Activated effector memory CD4-positive, alpha-beta T cell treated with anti-CD3 and anti-CD28 coated beads, Interleukin-2, amount 50 U/mL, for 16 hours (primary cell): ENCODE data around the gene UBE2I.

Experiments
- DNase-seq: peaks from one replicate; pipeline ENCODE4 v3.0.0-alpha.2; 2020

The UBE2I gene

DNA sequence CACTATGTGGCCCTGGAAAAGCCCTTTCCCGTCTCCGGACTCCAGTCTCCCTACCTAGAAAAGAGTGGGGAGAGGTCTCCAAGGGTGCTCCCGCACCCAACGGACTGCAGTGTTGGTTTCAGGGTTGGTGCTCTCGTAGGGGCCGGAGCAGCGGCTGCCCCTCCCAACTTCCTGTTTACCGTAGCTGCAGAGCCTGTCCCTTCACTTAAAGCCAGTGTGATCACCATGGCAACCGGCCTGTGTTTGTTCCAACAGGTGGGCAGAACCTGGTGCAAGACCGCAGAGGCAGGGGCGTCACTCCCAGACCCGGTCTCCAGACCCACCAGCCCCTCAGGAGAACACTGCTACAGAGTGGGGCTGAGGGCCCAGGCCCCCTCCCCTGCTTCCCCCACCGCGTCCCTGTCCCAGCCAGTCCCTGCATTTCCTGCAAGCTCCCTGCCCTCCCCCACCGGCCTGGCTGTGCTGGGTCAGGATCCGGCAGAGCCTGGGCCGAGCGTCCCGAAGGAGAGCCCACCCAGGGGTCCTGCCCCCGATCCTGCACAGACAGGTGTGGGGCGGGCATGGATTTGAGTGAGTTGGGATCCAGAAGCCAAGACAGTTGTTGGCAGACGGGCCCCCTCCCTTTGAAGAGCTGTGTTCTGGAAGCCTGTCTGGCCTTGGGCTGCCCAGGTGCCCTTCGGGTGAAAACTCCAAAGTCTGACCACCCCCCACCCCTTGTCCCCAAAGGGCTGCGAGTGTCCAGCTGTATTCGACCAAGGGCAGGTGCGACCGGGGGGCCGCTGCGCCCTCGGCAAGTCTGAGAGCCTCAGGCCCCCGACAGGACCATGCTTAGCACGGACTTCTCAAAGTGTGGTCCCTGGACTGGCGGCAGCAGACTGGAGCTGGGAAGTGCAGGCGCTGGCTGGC lies 22.5 kb downstream of the UBE2I start:
- DNase-seq = peak; percentile 82

DNA sequence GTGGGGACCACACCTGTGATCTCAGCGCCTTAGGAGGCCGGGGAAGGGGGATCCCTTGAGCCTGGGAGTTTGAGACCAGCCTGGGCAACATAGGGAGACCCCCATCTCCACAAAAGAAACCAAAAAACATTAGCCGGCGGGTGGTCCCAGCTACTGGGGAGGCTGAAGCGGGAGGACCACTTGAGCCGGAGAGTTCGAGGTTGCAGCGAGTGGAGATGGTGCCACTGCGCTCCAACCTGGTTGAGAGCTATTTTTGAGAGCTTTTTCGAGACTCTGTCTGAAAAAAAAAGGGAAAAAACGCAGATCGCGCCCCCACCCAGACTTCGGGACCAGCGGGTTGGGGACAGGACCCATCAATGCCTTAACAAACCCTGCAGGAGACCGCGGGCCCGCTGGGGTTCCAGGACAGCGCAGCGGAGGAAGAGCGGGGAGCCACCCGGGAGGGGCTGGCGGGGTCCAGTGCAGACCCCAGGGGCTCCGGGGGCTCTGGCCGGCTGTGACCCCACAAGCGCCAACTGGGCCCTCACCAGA lies 23.2 kb downstream of the UBE2I start:
- DNase-seq = no peak

DNA sequence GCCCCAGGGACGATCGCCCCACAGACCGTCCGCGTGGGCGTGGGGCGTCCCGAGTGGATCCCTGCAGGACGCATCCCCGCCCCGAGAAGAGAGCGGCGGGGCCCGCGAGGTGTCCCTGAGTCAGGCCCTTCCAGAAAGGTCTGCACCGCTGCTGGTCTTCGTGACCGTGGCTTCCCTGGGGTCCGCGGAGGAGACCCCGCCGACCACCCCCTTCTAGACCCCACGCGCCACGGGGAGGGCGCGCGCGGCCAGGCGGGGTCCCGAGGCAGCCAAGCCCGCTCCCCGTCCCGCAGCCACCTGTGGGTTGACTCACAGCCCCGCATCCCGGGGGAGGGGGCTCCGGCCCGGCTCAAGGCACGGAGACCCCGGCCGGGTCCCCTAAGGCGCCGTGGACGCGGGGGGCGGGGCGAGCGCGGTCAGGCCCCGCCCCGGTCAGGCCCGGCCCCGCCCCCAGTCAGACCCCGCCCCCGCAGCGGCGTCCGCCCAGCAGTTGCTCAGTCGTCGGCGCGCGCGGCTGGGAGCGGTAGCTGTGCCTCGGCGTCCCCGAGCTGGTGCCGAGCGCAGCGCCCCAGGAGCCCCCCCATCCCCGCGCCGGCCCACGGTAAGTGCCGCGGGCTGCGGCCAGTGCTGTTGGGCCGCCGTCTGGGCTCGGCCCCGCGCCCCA lies 23.8 kb downstream of the UBE2I start, which contains the start of gene BAIAP3:
TSS of gene BAIAP3 (plus strand) at position 497 of the 664 bp plus-strand sequence. CDS start 4,905 bp downstream, outside the sequence.
- peak; percentile 83 for DNase-seq

DNA sequence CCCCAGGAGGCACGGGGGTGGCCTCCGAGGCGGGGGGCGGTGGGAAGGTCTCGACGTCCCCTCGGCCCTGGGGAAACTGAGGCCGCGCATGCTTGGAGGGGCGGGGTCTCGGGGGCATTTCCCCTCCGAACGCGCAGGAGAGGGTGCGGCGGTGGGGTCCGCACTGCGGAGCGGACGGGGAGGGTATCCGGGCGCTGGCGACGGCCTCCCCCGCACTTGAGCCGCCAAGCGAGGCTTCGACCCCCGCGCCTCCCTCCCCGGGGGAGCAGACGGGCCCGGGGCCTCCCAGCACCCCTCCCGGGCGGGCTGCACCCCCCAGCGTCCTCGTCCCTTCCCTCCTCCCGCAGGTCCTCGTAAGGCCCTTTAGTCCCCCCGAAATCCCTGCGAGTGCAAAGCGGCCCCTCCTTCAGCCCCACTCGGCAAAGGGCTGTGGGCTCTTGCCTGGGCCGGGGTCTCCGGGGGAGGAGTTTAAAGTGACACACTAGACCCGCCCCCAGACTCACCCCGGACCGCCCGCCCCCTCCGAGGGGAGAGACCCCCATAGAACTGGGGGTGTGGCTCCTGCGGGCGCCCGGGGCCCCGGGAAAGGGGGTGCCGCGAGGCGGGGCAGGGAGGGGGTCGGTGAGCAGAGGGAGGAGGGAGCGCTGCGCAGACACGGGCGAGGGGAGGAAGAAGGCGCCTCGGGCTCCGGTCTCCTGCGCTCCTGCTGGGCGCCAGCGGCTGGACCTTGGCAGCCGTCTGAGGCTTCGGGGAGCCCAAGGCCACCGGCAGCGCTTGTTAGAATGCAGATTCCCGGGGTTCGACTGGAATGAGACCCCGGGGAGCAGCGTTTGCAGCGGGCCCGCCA lies 24.6 kb downstream of the UBE2I start:
- DNase-seq = no peak

DNA sequence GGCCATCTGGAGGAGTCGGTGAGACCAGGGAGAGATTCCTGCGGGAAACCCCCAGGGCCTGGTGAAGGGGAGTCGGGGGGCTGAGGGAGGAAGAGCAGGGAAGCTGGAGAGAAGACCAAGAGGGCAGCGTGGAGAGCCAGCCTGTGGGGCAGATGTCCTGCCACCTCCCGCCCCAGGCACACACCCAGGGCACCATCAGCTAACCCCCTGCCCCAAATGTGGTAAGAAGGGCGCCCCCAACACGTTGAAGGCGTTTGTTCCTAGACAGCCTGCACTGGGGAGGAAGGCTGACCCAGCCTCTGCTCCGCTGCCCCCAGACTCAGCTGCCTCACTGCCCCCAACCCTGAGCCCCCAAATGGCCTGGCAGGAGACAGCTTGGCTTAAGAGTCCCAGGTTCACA lies 25.3 kb downstream of the UBE2I start:
- DNase-seq = no peak

DNA sequence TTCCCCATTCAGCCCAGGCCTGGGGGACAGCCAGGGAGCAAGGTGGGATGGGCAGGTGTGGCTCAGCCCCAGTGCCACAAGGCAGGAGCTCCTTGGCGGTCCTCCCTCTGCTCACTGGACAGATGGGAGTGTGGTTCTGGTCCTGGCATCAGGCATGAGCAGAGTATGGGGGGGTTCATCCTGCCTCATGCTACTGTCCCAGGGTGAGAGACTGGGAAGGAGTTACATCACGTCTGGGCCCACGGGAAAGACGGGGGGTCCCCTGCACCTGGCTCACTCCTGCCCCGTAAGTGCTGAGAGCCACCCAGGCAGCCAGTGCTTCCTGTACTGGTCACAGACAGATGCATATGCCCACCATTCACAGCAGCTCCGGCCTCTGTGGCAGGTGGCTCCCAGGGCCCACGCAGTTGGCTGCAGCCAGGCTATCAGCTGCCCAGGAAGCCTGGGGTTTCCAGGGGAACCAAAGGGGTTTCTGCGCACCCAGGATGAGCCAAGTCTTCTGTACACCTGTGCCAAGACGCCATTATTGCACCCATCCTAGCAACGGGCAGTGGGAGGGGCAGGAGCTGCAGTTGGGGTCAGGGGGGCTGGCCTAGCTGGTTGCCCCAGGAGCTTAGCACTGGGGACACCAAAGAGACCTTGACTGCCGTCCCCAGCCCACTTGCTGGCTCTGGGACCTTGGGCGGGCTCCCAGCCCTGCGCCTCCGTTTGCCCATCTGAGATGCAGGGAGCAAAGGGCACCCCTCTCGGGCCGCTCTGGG lies 26.0 kb downstream of the UBE2I start:
- no peak for DNase-seq

DNA sequence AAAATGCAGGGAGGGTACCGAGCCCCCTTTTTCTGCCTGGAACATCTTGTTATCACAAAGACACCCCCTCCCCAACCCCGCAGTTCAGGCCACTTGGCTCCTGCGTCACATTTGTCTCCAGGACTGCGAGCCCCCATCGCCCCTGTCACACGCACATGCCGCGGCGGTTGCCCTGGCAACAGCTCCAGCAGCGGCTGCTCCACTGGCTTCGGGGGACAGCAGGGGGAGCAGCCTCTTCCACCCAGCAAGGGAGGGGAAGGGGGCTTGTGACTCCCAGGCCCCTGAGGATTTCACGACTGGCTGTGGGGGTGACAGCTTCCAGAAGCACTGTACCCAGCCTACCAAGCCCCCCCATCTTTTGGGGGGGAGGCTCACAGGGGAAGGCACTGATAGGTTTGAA lies 26.6 kb downstream of the UBE2I start:
- DNase-seq = no peak

DNA sequence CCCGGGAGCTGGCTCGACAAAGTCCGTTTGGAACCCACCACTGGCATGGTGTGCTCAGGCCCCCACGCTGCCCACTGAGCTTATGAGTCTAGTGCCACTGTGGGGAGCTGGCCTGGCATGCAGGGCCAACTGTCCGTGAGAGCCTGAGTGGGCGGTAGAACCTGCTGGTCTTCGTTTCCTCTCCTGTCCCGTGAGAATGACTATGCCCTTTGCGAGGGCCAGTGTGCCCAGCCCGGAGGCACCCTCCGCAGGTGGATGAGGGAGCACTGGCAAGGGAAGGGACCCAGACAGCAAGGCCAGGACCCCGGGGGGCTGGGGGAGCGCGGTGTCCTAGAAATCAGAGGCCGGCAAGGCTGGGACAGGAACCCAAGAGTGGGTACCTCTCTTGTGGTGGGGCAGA lies 27.2 kb downstream of the UBE2I start:
- no peak for DNase-seq

DNA sequence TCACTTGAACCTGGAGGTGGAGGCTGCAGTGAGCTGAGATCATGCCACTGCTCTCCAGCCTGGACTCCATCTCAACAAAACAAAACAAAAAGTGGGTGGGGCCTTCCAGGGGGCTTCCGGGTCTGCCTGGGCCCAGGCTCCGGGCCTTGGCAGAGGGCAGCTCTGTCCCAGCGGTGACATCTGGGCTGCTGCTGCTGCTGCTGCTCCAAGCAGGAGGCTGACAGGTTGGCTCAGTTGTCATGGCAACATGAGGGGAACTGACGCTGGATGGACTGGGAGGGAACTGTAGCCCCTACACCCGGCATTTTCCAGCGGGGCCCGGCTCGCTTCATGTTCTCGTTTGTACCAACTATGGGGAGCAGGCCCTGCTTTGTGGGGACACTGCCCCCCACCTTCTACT lies 28.1 kb downstream of the UBE2I start:
- no peak for DNase-seq

DNA sequence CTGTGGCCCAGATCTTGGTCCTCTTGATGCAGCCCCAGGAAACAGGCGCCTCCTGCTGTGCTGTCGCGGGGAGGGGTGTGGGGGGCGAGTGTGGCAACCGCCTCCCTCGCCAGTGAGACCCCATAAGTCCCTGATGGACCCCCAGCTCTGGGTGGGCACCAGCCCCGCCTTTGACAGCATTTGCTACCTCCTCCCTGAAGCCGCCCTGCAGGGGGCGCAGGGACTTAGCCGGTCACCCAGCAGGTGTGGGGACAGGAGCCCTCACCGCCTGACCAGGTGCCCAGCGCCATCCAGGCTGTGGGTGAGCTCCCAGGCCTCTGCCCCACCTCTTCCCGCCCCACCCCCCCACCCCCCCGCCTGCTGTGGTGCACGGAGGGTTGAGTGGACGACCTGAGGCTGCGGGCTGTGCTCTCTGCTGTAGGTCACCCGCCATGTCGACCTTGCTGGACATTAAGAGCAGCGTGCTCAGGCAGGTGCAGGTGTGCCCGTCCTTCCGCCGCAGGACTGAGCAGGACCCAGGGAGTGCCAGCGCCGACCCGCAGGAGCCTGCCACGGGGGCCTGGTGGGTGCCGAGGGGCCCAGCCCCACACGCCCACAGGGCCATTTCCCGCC lies 28.8 kb downstream of the UBE2I start:
- DNase-seq = no peak

DNA sequence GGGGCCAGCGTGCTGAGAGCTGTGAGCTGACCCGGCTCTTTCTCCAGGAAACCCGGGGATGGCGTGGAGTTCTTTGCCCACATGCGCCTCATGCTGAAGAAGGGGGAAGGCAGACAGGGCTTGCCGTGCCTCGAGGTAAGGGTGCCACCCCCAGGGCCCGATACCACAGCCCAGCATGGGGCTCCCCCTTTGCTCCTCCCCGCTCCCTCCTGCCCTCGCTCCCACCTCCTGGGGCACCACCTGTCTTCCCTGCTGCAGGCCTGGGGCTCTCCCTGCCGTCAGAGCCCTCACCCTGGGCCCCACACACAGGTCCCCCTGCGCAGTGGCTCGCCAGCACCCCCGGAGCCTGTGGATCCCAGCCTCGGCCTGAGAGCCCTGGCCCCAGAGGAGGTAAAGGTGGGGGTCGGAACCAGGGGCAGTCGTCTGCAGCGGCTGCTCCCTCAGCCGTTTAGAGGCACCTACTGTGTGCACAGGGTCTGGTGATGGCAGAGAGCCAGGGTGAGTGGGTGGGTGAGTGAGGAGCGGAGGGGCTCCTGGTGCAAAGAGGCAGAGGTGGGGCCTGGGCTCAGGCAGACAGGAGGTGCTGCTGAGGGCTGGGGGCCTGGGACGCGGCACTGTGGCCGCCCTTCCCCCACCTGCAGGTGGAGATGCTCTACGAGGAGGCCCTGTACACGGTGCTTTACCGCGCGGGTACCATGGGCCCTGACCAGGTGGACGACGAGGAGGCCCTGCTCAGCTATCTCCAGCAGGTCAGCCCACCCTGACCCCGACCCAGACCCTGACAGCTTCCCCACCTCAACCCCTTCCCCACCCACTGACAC lies 29.6 kb downstream of the UBE2I start:
- no peak for DNase-seq

DNA sequence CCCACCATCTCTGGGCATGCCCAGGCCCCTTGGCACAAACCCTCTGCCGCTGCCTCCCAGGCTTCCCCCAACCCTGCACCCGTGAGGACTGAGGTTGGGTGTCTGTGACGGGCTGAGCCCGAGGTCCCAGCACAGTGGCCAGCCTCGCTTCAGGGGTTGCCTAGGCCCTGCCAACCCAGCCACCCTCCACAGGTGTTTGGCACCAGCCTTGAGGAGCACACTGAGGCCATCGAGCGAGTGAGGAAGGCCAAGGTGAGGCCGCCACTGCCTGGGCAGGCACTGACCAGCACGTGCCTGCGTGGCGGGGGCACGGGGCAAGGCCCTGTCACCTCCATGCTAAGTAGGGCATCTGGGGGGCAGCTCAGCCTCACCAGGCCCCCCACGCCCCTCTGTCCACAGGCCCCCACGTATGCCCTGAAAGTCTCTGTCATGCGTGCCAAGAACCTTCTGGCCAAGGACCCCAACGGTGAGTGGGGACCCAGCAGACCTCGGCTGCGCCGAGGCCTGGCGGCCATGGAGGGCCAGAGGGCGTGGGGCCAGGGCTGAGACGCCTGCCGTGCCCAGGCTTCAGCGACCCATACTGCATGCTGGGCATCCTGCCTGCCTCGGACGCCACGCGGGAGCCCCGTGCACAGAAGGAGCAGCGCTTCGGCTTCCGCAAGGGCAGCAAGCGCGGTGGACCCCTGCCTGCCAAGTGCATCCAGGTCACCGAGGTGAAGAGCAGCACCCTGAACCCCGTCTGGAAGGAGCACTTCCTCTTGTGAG lies 31.5 kb downstream of the UBE2I start:
- no peak for DNase-seq

DNA sequence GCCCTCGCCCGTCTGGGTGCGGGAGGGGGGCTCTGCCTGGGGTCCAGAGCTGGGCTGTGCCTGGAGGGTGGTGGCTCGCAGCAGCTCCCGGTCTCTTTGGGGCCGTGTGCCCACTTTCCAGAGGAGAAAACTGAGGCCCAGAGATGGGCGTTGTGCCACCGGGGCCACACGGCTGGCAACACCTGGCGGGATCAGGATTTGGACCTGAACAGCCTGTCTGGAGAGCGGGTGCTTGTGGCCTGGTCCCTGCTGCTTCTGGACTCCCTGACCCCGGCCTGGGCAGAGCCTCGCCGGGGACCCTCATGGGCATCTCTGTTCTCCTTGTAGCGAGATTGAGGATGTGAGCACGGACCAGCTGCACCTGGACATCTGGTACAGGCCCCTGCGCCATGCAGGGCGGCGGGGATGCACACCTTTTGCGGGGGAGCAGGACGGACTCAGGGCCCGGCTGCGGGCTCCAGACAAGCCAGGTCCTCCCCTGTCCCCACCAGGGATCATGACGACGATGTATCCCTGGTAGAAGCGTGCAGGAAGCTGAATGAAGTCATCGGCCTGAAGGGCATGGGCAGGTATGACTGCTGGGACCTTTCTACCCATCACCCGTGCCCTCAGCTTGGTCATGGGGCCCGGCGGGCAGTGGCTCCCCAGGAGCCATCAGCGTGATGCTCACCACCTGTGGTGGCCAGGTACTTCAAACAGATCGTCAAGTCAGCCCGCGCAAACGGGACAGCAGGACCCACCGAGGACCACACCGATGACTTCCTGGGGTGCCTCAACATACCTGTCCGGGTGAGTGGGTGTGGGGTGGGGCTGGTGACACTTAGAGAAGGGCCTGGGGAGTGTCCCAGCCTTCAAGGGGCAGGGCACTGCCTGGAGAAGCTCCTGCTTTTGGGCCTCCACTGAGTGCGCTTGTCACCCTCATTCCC lies 32.3 kb downstream of the UBE2I start:
- no peak for DNase-seq

DNA sequence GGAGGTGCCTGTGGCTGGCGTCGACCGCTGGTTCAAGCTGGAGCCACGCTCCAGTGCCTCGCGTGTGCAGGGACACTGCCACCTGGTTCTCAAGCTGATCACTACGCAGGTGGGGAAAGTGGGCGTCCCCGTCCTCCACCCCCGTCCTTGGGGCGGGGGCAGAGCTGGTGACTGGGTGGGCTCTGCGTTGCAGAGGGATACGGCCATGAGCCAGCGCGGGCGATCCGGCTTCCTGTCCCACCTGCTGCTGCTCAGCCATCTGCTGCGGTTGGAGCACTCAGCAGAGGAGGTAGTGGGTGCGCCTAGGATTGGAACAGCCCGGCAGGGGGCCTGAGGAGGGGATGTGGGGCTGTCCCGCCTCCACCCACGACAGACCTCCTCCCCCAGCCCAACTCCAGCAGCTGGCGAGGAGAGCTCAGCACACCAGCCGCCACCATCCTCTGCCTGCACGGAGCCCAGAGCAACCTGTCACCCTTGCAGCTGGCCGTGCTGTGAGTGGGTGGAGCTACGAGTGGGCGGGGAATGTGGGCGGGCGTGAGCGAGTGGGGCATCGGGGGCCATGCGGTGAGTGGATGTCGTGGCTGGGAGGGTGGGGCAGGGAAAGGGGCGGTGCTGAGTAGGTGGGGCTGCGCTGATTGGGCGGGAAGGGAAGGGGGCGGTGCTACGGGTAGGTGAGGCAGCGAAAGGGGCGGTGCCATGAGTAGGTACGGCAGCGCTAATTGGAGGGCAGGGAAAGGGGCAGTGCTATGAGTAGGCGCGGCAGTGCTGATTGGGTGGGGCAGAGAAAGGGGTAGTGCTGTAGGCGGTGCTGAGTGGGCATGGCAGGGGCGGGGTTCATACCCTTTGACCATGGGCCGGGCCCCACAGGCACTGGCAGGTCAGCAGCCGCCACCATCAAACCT lies 33.3 kb downstream of the UBE2I start:
- peak; percentile 96 for DNase-seq

DNA sequence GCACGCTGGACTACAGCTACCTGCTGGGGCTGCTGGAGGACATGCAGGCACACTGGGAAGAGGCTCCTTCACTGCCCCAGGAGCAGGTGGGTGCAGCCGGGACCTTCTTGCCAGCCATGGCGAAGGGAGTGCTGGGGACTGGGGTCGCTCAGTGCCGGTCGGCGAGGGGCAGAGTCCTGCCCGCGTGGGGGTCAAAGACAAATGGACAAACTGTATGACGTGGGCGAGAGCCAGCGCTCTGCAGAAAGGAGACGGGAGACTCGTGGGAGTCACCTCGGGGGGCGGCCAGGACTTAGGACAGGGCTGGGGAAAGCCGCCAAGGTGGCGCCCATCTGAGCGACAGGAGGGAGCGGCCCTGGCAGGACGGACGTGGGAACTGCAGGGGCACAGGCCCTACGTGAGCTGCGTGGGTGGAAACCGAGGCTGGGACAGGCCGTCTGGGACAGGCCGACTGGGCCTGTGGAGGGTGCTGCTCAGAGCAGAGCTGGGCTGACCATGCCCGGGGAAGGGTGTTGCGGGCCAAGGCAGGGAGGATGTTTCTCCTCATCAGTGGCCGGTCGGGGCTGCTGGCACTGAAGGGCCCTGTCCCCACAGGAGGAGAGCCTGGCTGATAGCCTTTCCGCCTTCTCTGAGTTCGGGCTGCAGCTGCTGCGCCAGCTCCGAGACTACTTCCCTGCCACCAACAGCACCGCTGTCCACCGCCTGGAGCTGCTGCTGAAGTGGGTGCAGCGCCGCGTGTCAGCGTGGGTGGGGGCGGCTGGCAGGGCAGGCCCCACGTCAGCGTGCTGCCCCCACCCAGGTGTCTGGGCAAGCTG lies 34.2 kb downstream of the UBE2I start:
- DNase-seq = no peak

DNA sequence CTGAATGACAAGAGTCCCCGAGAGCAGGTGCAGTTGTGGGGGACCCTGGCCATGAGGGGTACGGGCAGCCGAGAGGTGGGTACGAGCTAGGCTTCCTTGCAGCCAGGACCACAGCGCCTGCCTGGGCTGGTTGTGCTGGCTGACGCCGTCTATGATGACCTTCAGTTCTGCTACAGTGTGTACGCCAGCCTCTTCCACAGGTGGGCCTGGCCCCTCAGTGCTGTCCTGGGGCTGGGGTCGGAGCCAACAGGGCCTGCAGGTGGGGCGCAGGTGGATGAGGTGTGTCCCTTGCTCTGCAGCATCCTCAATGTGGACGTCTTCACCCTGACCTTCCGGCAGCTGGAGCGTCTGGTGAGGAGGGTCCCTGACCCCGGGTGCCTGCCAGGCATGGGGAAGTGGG lies 35.1 kb downstream of the UBE2I start:
- no peak for DNase-seq

DNA sequence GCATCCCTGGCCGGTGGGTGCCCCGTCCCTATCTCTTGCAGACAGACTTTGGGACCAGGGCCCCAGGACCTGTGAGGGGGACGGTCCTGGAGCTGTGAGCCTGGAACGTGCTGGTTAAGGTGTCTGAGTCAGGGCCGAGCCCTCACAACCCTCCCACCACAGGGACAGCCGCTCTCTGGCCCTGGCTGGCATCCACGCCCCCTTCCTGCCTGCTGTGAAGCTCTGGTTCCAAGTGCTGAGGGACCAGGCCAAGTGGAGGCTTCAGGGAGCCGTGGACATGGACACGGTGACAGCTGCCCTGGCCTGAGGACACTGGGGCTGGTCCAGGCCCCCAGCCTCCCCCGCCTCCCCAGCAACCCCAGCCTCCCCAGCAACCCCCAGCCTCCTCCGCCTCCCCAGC lies 35.7 kb downstream of the UBE2I start:
- no peak for DNase-seq
